Naive B cell (primary cell): ENCODE results near the gene CEP112. TPM values are rescaled to one million over a fixed set of nuclear protein-coding genes. Genes with fewer than 3 reads are reported as not detected.

Experiments
- ATAC-seq, 2 donors: fragments of 150-1000 bp; cut with Tn5 transposase; 2 replicates each; pipeline ENCODE4 v1.10.0; 2021; ENCODE audit warnings: low read depth in 2 of 2, mild to moderate bottlenecking in 2 of 2, moderate library complexity in 2 of 2
- DNase-seq: peaks from one replicate; pipeline ENCODE4 v3.0.0; 2022
- H3K27ac Mint-ChIP-seq, 6 donors: one replicate each; pipeline ENCODE4 v1.8.0; 2020 to 2022; ENCODE audit warnings: mild to moderate bottlenecking in 6 of 6, mixed read lengths in 6 of 6, moderate library complexity in 5 of 6, inconsistent platforms in 2 of 6
- H3K27me3 Mint-ChIP-seq, 3 donors: one replicate each; pipeline ENCODE4 v1.8.0; 2021 to 2022; ENCODE audit warnings: mixed read lengths in 3 of 3, mild to moderate bottlenecking in 1 of 3
- H3K36me3 Mint-ChIP-seq, 2 donors: one replicate each; pipeline ENCODE4 v1.8.0; 2020 to 2022; ENCODE audit warnings: mixed read lengths in 2 of 2, inconsistent platforms in 1 of 2, mild to moderate bottlenecking in 1 of 2
- H3K4me1 Mint-ChIP-seq, 3 donors: one replicate each; pipeline ENCODE4 v1.8.0; 2020 to 2022; ENCODE audit warnings: mixed read lengths in 3 of 3, inconsistent platforms in 1 of 3, mild to moderate bottlenecking in 1 of 3, moderate library complexity in 1 of 3
- H3K4me3 Mint-ChIP-seq, 8 donors: one replicate each; pipeline ENCODE4 v1.8.0; 2020 to 2022; ENCODE audit warnings: mild to moderate bottlenecking in 8 of 8, mixed read lengths in 8 of 8, moderate library complexity in 8 of 8, inconsistent platforms in 2 of 8
- H3K9me3 Mint-ChIP-seq, 7 donors: one replicate each; pipeline ENCODE4 v1.8.0; 2020 to 2022; ENCODE audit warnings: mixed read lengths in 7 of 7, mild to moderate bottlenecking in 5 of 7, inconsistent platforms in 2 of 7, moderate library complexity in 1 of 7
- polyA plus RNA-seq, 6 donors: library from polyadenylated mRNA; unstranded; fragments of 300-500 nt; fragmentation: Illumina TruSeq; gene quantifications; one replicate each; pipeline ENCODE4 v1.2.3, GENCODE V29; 2021; ENCODE audit warnings: low read depth in 6 of 6

The CEP112 gene
- polyA plus RNA-seq, 6 donors from 2014 or later = 1.1 to 2.5 (median 1.6) TPM

DNA sequence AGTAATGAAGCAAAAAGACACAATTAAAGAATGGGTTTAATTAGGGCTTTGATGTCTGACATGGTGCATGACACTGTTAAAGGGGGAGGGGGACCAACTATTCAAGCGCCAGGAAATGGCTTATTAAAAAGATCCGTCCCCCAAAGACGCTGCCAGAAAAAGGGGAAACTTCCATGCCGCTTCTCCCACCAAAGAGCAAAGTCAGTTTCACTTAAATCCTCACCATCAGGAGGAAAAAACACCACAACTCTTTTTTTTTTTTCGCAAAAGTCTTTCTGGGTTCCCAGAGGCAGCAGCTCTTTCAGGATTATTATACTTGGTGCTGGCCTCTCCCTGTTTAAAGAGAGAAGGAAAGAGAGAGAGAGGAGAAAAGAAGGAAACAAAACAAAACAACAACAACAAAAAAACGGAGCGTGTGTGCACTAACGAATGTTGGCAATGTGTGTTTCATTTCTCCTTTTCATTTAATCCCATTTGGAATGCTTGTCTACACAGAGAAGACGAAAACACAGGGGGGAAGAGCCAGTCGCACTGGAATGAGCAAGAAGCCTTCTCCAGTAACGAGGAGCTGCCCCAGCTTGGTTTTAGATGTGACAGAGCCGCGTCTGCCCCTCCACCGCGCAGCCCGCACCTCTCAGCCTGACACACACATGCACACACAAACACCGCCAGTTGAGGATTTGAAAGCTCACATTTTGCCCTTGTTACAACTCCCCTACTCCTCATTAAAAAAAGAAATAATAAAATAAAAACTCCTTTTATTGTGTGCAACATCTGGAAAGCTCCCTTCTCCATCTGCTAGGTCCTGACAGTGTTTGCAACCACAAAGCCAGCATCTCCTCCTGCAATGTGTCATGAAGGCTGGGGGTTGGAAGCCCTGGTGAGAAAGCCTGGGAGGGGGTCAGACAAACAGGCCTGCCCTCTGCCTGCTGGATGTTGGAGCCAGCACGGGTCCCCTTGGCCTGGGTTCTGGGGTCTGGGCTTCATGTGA lies 597.8 kb downstream of the CEP112 start:
- peaks cover under 1 to 29% (median 29%) of the 10 kb centered on the region in 3 donors for H3K27me3 Mint-ChIP-seq
- peak overlapping the region in 1 of 6 donors; percentile 10 for H3K27ac Mint-ChIP-seq
- H3K4me3 Mint-ChIP-seq = peak overlapping the region in 7 of 8 donors; percentile 12 to 60 (median 34)
- DNase-seq (no peak), ATAC-seq (no peak)
- H3K4me1 Mint-ChIP-seq = peaks cover 10 to 20% (median 11%) of the 10 kb centered on the region in 3 donors
- H3K9me3 Mint-ChIP-seq = no peaks in the 10 kb centered on the region
- no peaks in the 10 kb centered on the region for H3K36me3 Mint-ChIP-seq

- Mint-ChIP-seq H3K36me3 (no peaks in the 10 kb centered on the region), H3K27ac (no peak overlapping the region), H3K4me1 (peaks cover 10 to 20% (median 11%) of the 10 kb centered on the region in 3 donors), H3K4me3 (peak overlapping the region in 2 of 8 donors; percentile 27 to 37), H3K9me3 (no peaks in the 10 kb centered on the region), H3K27me3 (peaks cover 0 to 35% (median 29%) of the 10 kb centered on the region in 3 donors)
- ATAC-seq (no peak), DNase-seq (no peak)
These were observed 598.7 kb downstream of the CEP112 start for GRCh38 chr17:65593092-65593854.

DNA sequence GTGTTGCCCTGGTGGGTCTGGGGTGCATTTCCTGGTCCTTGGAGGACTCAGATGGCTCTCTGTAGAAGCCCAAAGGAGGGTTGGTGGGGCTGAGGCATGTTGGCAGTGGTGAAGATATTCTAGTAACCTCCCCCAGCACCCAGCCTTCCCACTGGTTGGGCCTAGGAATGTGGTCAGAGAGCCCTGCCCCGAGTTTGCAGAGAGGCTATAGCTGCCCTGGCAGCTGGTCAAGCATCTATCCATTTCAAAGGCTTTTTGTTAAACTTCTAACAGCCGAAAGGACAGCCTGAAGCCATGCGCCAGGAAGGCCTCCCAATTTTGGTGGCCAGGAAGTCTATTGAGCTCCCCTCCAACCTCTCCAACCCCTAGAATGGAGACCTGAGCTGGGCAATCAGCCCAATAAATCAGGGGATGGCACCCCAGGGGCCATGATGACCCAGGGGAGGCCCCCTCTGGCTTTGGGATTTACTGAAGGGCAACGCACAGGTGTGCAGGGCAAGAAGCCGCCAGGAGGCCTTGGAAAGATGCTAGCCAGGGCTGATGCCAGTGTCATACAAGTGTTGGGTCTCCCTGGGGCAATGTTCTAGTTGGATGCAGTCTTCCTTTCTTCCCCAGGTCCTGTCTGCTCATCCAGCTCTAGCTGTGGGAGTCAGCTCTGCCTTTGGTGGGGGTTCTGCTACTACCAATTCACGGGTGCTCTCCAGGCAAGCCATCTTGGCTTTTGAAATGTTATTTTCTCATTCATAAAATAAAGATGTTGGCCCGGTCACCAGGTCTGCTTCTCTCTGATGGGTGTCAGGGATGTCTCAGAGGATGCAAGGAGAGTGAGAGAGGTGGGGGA lies 599.6 kb downstream of the CEP112 start:
- DNase-seq (no peak), ATAC-seq (no peak)
- Mint-ChIP-seq H3K4me3 (no peak overlapping the region), H3K9me3 (no peaks in the 10 kb centered on the region), H3K36me3 (no peaks in the 10 kb centered on the region), H3K4me1 (peaks cover 10 to 20% (median 11%) of the 10 kb centered on the region in 3 donors), H3K27me3 (peaks cover 0 to 36% (median 29%) of the 10 kb centered on the region in 3 donors), H3K27ac (no peak overlapping the region)

GRCh38 chr17:65589321-65589720 lies 602.6 kb downstream of the CEP112 start:
- H3K27ac Mint-ChIP-seq = no peak overlapping the region
- no peak overlapping the region for H3K4me3 Mint-ChIP-seq

GRCh38 chr17:65588181-65588808 lies 603.6 kb downstream of the CEP112 start:
- peaks cover 0 to 4% (median 0%) of the 10 kb centered on the region in 7 donors for H3K9me3 Mint-ChIP-seq
- ATAC-seq (no peak), DNase-seq (no peak)
- H3K4me3 Mint-ChIP-seq = no peak overlapping the region
- no peak overlapping the region for H3K27ac Mint-ChIP-seq
- H3K27me3 Mint-ChIP-seq = peaks cover 0 to 25% (median 25%) of the 10 kb centered on the region in 3 donors
- peaks cover 0 to 17% (median under 1%) of the 10 kb centered on the region in 3 donors for H3K4me1 Mint-ChIP-seq
- no peaks in the 10 kb centered on the region for H3K36me3 Mint-ChIP-seq

More at GRCh38 chr17:65589321-65589720, 602.6 kb downstream of the CEP112 start:
- DNase-seq (no peak), ATAC-seq (no peak)
- Mint-ChIP-seq H3K4me1 (peaks cover 7 to 22% (median 10%) of the 10 kb centered on the region in 3 donors), H3K27me3 (peaks cover 0 to 35% (median 32%) of the 10 kb centered on the region in 3 donors), H3K36me3 (no peaks in the 10 kb centered on the region), H3K9me3 (peaks cover 0 to 4% (median 0%) of the 10 kb centered on the region in 7 donors)

- Mint-ChIP-seq H3K27ac (peak overlapping the region in 1 of 6 donors; percentile 18), H3K27me3 (peaks cover 0 to 19% (median 18%) of the 10 kb centered on the region in 3 donors), H3K36me3 (no peaks in the 10 kb centered on the region), H3K4me1 (peaks cover 0 to 11% (median 0%) of the 10 kb centered on the region in 3 donors), H3K9me3 (peaks cover 0 to 4% (median 0%) of the 10 kb centered on the region in 7 donors), H3K4me3 (no peak overlapping the region)
- DNase-seq = no peak
- ATAC-seq = no peak
These were observed 604.3 kb downstream of the CEP112 start for GRCh38 chr17:65587534-65588180.

- Mint-ChIP-seq H3K27ac (no peak overlapping the region), H3K4me1 (peaks cover 0 to 11% (median 0%) of the 10 kb centered on the region in 3 donors), H3K36me3 (no peaks in the 10 kb centered on the region), H3K27me3 (peaks cover 0 to 18% (median 15%) of the 10 kb centered on the region in 3 donors), H3K4me3 (no peak overlapping the region), H3K9me3 (peaks cover 0 to 4% (median 0%) of the 10 kb centered on the region in 7 donors)
- DNase-seq (no peak), ATAC-seq (no peak)
These were observed 605.0 kb downstream of the CEP112 start for GRCh38 chr17:65586899-65587298.

Other genes with a start within 250 kb of the CEP112 start
- gene APOH, start 37.3 kb upstream of the CEP112 start, polyA plus RNA-seq = not detected
- under 1 TPM in 2 of 6 donors, not detected in 4; 0.03 to 0.06 TPM for gene PRKCA, start 110.5 kb upstream of the CEP112 start, polyA plus RNA-seq